GM11168 (cell line): ENCODE results near the gene PRKAG1.

Experiments
- in situ Hi-C: fragments of 300-500 bp; cut with MboI; formaldehyde crosslinking; loops from one replicate; pipeline ENCODE4 v1.12.0; 2022; ENCODE audit warnings: low sequenced_read_pairs; ENCODE audit not compliant: unreplicated experiment

Gene PRKAG1

GRCh38 chr12:49050507-49051372 lies 32.2 kb upstream of the PRKAG1 start:
- in situ Hi-C loops, result no loop called here

- in situ Hi-C loops, result no loop called here
Measured at GRCh38 chr12:49049566-49050224, 31.1 kb upstream of the PRKAG1 start.

GRCh38 chr12:49048953-49049352 lies 30.4 kb upstream of the PRKAG1 start:
- in situ Hi-C loops, result no loop called here

GRCh38 chr12:49046129-49046895 lies 27.7 kb upstream of the PRKAG1 start:
- in situ Hi-C loops, result no loop called here

GRCh38 chr12:49044660-49045059 lies 26.1 kb upstream of the PRKAG1 start:
- in situ Hi-C loops, result no loop called here

GRCh38 chr12:49043856-49044258 lies 25.3 kb upstream of the PRKAG1 start:
- in situ Hi-C loops, result no loop called here

- in situ Hi-C loops, result no loop called here
Measured at GRCh38 chr12:49043241-49043640, 24.7 kb upstream of the PRKAG1 start.

- in situ Hi-C loops, result no loop called here
Measured at GRCh38 chr12:49041881-49042484, 23.4 kb upstream of the PRKAG1 start.

- in situ Hi-C loops, result no loop called here
Measured at GRCh38 chr12:49041036-49041880, 22.7 kb upstream of the PRKAG1 start.

- in situ Hi-C loops, result no loop called here
Measured at GRCh38 chr12:49040364-49040855, 21.8 kb upstream of the PRKAG1 start.

GRCh38 chr12:49039421-49040363 lies 21.1 kb upstream of the PRKAG1 start:
- in situ Hi-C loops, result no loop called here

- in situ Hi-C loops, result no loop called here
Measured at GRCh38 chr12:49038291-49038955, 19.8 kb upstream of the PRKAG1 start.

- in situ Hi-C loops, result no loop called here
Measured at GRCh38 chr12:49037947-49038237, 19.3 kb upstream of the PRKAG1 start.

GRCh38 chr12:49037111-49037946 lies 18.8 kb upstream of the PRKAG1 start:
- in situ Hi-C loops, result no loop called here

GRCh38 chr12:49036029-49036428 lies 17.5 kb upstream of the PRKAG1 start:
- in situ Hi-C loops, result no loop called here

GRCh38 chr12:49034286-49034622 lies 15.7 kb upstream of the PRKAG1 start:
- in situ Hi-C loops, result no loop called here

- in situ Hi-C loops, result no loop called here
Measured at GRCh38 chr12:49033611-49034285, 15.2 kb upstream of the PRKAG1 start.
